T-helper 1 cell treated with Interleukin-12 subunit alpha and Interleukin-12 subunit beta and Interleukin-4 antibody, amounts not matched to agents 30 ng/mL and 1 ng/mL, for 36 hours (primary cell): ENCODE results near the gene RASL10B. TPM values are rescaled to one million over a fixed set of nuclear protein-coding genes. Genes with fewer than 3 reads are reported as not detected.

ENCODE experiments used
- intact Hi-C: fragments of 100-400 bp; cut with micrococcal nuclease; formaldehyde crosslinking; loops from one replicate; pipeline ENCODE4 v1.15.1; 2024
- total RNA-seq: library from RNA; stranded (reverse); gene quantifications from 2 replicates; pipeline ENCODE4 v1.2.3, GENCODE V29; 2022

RASL10B gene
- total RNA-seq, 1 donor from 2014 or later: 0.29 TPM

GRCh38 chr17:35761601-35762000 lies 30.2 kb downstream of the RASL10B start:
- intact Hi-C loops: loop anchor here (5.0 kb wide), 1 partner anchor 311 kb away; no protein-coding TSS in a partner anchor

DNA sequence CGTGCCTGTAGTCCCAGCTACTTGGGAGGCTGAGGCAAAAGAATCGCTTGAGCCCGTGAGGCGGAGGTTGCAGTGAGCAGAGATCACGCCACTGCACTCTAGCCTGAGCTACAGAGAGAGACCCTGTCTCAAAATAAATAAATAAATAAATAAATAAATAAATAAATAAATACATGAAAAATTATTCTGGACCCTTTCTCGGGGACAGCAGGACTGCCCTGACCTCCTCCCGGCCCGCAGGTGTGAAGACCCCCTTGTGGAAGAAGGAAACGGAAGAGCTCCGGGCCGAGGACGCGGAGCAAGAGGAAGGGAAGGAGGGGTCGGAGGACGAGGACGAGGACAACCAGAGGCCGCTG lies 32.3 kb downstream of the RASL10B start:
- intact Hi-C loops: loop anchor here (1.0 to 5.0 kb wide), 4 partner anchors 41 to 309 kb away; partner anchors contain the start of gene TAF15

GRCh38 chr17:35764123-35764991 lies 32.9 kb downstream of the RASL10B start:
- intact Hi-C loops: loop anchor here (1.0 to 5.0 kb wide), 4 partner anchors 40 to 308 kb away; partner anchors contain the start of gene TAF15

DNA sequence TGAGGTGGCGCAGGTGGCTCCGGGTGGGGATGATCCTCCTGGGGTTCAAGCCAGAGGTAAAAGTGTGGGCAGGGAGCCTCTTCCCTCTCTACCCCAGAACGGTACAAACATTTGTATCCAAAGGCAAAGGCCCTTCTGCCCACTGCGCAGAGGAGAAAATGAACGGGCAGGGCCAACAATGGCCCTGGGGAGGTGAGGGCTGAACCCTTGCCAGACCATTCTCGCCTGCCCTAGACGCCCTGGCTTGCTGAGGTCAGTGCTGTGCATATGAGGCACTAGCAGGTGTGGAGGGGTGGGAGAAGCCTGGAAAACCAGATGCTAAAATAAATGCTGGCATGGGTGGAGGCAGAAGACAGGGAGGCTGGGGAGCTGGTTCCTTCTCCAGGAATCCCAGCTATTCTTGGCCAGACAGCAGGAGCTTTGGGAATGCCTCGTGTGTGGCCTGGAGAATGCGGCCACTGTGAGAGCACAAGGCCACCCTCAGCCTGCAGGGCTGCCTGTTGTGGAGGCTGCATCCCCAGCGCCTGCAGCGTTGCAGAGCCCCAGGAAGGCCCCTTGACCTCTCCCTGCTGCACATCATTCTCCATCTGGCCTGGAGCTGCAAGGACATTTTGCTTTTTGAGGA lies 33.8 kb downstream of the RASL10B start:
- intact Hi-C loops: no loop called here

- intact Hi-C loops: loop anchor here (2.0 kb wide), 1 partner anchor 383 kb away; no protein-coding TSS in a partner anchor
Observed at GRCh38 chr17:35765756-35766488, 34.5 kb downstream of the RASL10B start.

GRCh38 chr17:35766489-35766877 lies 35.0 kb downstream of the RASL10B start:
- intact Hi-C loops: loop anchor here (2.0 kb wide), 1 partner anchor 382 kb away; no protein-coding TSS in a partner anchor

DNA sequence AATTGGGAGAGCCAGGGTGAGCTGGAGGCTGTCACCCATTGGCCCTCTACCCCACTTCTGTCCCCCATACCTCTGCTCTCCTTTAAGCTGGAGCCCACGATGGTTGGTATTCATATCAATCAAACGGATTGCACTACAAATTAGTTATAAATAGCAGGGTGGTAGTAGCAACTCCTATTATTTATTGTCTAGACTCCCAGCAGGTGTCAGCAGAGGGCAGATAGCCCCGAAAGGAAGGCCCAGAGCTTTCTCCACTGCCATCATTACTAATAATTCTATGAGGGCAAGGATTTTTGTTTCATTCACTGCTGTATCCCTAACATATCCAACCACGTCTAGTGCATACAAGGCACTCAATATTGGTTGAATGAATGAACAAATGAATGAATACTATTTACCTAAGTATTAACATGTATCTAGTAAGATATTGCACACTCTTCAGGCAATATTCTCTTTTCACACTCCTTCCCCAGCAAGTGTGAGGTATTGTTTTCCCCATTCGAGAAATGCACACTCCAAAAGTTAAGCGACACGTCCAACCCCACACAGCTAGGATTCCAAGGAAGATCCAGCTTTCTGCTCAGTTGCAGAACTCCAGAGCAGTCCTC lies 35.6 kb downstream of the RASL10B start:
- intact Hi-C loops: loop anchor here (2.0 kb wide), 1 partner anchor 382 kb away; no protein-coding TSS in a partner anchor

- intact Hi-C loops: no loop called here
Observed at GRCh38 chr17:35768797-35769196, 37.4 kb downstream of the RASL10B start.

DNA sequence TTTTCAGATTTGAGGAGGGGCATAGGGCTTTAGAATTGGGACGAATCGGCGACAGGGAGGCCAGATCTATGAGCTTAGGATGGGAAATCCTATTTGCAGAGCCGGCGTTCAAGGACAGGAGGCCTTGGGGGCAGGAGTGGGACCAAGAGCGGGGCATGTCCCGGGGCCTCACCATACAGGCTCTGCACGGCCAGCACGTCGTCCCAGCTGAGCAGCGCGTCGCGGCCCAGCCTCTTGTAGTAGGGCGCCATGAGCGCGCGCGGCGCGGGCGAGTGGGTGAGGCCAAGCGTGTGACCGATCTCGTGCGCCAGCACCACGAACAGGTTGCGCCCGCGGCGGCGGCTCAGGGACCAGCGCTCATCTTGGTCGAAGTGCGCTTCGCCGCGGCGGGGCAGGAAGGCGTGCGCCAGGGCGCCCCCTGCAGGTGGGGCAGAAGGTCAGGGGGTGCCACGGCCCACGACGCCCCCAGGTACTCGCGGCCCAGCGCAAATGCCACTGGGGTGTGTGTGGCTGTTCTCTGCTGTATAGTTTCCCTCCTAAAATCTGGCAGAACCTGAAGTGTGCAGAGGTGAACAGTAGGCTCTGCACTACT lies 38.6 kb downstream of the RASL10B start:
- intact Hi-C loops: no loop called here

GRCh38 chr17:35773129-35773528 lies 41.7 kb downstream of the RASL10B start:
- intact Hi-C loops: no loop called here

- intact Hi-C loops: no loop called here
Observed at GRCh38 chr17:35773679-35774425, 42.4 kb downstream of the RASL10B start.

DNA sequence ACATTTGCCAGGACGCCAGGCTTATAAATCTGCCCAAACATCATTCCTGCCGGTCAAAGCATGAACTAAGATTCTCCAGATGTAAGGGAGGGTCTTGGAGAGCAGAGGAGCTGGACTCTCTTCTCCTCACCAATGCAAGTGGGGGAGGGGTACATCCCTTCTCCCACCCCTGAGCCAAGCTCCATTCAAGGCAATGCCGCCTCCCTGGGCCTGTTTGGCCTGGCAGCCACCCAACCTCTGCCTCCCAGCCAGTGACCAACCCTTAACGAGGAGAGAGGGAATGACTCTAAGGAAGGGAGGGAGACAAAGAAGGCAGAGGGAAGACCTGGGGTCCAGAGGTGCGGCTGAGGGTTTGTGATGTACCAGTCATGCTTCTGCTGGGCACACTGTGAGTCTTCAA lies 43.1 kb downstream of the RASL10B start:
- intact Hi-C loops: no loop called here

GRCh38 chr17:35775039-35775438 lies 43.6 kb downstream of the RASL10B start:
- intact Hi-C loops: no loop called here

DNA sequence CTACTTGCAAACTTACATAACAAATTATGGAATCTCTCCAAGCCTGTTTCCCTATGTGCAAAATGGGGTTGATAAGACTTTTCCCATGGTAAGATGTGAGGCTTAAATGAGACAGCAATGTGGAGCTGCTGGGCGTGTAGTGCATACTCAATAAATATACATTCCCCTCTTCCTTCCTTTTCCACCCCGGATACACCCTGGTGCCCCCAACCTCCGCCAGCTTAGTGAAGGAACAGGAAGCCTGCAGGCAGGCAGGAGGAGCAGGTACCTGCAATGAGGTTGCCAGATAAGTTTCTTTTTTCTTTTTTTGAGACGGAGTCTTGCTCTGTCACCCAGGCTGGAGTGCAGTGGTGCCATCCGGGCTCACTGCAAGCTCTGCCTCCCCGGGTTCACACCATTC lies 44.1 kb downstream of the RASL10B start:
- intact Hi-C loops: no loop called here

GRCh38 chr17:35778641-35779196 lies 47.3 kb downstream of the RASL10B start:
- intact Hi-C loops: no loop called here

GRCh38 chr17:35780950-35781349 lies 49.5 kb downstream of the RASL10B start:
- intact Hi-C loops: no loop called here

DNA sequence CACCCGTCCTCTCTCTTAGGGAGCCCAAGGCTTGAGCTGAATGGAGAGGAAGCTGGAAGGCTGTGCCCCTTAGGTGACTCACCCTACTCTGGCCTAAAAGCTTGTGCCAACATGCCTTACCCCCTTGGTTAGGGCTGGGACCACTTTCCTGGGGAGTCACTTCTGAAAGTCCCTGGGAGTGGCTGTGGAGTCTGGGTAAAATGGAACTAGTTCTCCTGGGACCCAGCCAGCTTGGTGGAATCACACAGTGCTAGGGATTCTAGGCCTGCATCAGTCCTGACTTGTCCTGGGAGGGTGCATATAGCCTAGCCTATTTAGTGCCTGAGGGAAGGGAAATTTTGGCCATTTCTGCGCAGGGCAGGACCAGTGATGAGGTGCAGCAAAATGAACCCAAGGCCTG lies 53.5 kb downstream of the RASL10B start:
- intact Hi-C loops: no loop called here

DNA sequence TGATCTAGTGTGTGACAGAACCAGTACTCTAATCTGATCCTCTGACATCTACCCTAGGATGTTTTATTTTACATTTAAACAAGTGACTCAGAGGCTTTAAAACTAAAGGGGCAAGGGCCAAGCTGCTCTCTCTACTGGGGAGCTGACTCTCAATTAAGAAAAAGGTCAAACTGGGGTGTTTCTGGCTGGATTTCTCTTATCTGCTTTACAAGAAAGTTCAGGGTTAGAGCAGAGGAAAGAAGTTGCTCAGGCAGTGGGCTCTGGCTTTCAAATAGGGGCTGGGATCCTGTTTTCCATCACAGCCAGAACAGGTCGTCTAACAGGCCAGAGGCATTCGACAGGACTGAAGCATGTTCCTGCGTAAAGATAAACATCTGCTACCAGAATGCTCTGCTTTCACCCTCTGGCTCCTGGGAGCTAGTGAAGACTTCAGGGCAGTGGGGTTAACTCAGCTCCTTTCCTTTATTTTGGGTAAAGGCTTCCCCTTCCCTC lies 55.5 kb downstream of the RASL10B start:
- intact Hi-C loops: no loop called here

GRCh38 chr17:35788477-35789368 lies 57.3 kb downstream of the RASL10B start:
- intact Hi-C loops: no loop called here
